ENCODE data around the gene CBX2. TPM values are rescaled to one million over a fixed set of nuclear protein-coding genes. Genes with fewer than 3 reads are reported as not detected.

Gene CBX2
- total RNA-seq, 4 donors from 2014 or later: 0.54 to 1.7 (median 1.1) TPM

GRCh38 chr17:79810130-79811010, 32.4 kb downstream of the CBX2 start:
- no peak overlapping the region for H3K27ac ChIP-seq
- TF ChIP-seq CTCF (IDR thresholded peaks at IDR 0.05): no peak
- no peak for TF ChIP-seq POLR2A (IDR thresholded peaks at IDR 0.05)
- 2 to 3% methylated on average over 52 of the region's 79 CpGs for WGBS, 2 donors
- peak; percentile 67 to 70 for DNase-seq
- H3K9me3 ChIP-seq: no peaks in the 10 kb centered on the region
- H3K27me3 ChIP-seq: peaks cover 78% of the 10 kb centered on the region
- no peak overlapping the region for H3K4me3 ChIP-seq (replicated peaks in 1 of 3)
- no peaks in the 10 kb centered on the region for H3K36me3 ChIP-seq
- intact Hi-C loops (cut with DNase I): no loop called here
- H3K4me1 ChIP-seq: peaks cover 38 to 58% of the 10 kb centered on the region in 2 donors

GRCh38 chr17:79811011-79811867, 33.3 kb downstream of the CBX2 start:
- no peak for DNase-seq
- H3K4me3 ChIP-seq (replicated peaks in 1 of 3): no peak overlapping the region
- 1 to 2% methylated on average over 13 to 26 of the region's 66 CpGs for WGBS, 2 donors
- peaks cover 40 to 63% of the 10 kb centered on the region in 2 donors for H3K4me1 ChIP-seq
- intact Hi-C loops (cut with DNase I): no loop called here
- no peaks in the 10 kb centered on the region for H3K36me3 ChIP-seq
- TF ChIP-seq CTCF (IDR thresholded peaks at IDR 0.05) (peak in 4 of 6 experiments; percentile 7 to 43 (median 40)), POLR2A (IDR thresholded peaks at IDR 0.05) (no peak)
- peaks cover 69% of the 10 kb centered on the region for H3K27me3 ChIP-seq
- H3K27ac ChIP-seq: no peak overlapping the region
- H3K9me3 ChIP-seq: no peaks in the 10 kb centered on the region

GRCh38 chr17:79811868-79812352, 34.0 kb downstream of the CBX2 start:
- Histone ChIP-seq H3K4me1 (peaks cover 40 to 63% of the 10 kb centered on the region in 2 donors), H3K4me3 (replicated peaks in 1 of 3) (no peak overlapping the region), H3K36me3 (no peaks in the 10 kb centered on the region), H3K27me3 (peaks cover 62% of the 10 kb centered on the region), H3K9me3 (no peaks in the 10 kb centered on the region), H3K27ac (no peak overlapping the region)
- DNase-seq: no peak
- 14% methylated on average over 11 to 19 of the region's 20 CpGs for WGBS, 2 donors
- TF ChIP-seq CTCF (IDR thresholded peaks at IDR 0.05) (no peak), POLR2A (IDR thresholded peaks at IDR 0.05) (no peak)
- intact Hi-C loops (cut with DNase I): no loop called here

GRCh38 chr17:79812353-79813258, 34.7 kb downstream of the CBX2 start:
- intact Hi-C loops (cut with DNase I): no loop called here
- peak overlapping the region in 1 of 3 donors; percentile 17 for H3K4me3 ChIP-seq (replicated peaks in 1 of 3)
- no peak for DNase-seq
- no peaks in the 10 kb centered on the region for H3K36me3 ChIP-seq
- TF ChIP-seq CTCF (IDR thresholded peaks at IDR 0.05): no peak
- TF ChIP-seq POLR2A (IDR thresholded peaks at IDR 0.05): no peak
- 7% methylated on average over 30 to 51 of the region's 72 CpGs for WGBS, 2 donors
- no peak overlapping the region for H3K27ac ChIP-seq
- no peaks in the 10 kb centered on the region for H3K9me3 ChIP-seq
- peaks cover 40 to 63% of the 10 kb centered on the region in 2 donors for H3K4me1 ChIP-seq
- H3K27me3 ChIP-seq: peaks cover 56% of the 10 kb centered on the region
